ENCODE results near the gene STK31.
"Not testable (repeated sequence)": the region's sequence is repeated elsewhere in the genome, so short reads cannot be mapped to it uniquely, and the experiment has no call there.

The STK31 gene

DNA sequence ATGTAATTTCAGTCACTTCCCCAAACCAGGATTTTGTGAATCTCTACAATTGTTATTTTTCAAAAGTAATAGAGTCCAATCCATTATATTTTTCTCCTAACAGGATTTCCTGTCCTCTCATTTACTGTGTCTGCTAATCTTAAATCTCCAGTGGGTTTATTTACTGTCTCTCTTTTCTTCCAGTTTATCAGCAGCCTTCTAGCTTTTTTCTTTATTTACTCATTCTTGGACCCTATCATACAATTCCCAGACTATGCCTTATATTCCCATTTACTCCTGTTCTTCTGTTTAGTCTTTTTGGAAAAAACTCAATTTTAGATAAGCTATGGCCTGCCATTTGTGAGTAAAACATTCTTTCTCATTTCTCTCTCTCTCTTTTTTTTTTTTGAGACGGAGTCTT lies 94.7 kb downstream of the STK31 start:
- DNase-seq: no peak

DNA sequence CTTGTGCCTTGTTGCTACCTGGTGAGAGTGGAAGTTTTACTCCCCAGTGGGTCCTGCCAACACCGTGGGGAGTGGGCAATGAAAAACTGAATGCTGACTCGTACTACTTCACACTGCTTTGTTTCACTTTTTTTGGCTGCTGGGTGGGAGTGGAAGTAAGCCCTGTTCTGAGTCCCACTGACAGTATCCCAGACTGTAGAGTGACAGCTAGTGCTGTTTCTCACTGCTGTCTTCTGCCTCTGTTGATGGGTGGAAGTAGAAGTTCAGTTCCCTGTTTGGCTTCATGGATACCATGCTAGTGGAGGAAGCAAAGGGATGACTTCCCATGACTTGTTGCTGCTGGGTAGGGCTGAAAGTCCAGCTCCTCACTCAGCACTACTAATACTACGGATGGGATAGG lies 98.4 kb downstream of the STK31 start:
- DNase-seq: no peak

GRCh38 chr7:23810099-23810498 lies 100.1 kb downstream of the STK31 start:
- no peak for DNase-seq

GRCh38 chr7:23811540-23811939 lies 101.5 kb downstream of the STK31 start:
- DNase-seq: no peak

- not testable (repeated sequence) for DNase-seq
These were observed 118.1 kb downstream of the STK31 start for GRCh38 chr7:23828125-23828524.

GRCh38 chr7:23832733-23833132 lies 122.7 kb downstream of the STK31 start:
- not testable (repeated sequence) for DNase-seq

DNA sequence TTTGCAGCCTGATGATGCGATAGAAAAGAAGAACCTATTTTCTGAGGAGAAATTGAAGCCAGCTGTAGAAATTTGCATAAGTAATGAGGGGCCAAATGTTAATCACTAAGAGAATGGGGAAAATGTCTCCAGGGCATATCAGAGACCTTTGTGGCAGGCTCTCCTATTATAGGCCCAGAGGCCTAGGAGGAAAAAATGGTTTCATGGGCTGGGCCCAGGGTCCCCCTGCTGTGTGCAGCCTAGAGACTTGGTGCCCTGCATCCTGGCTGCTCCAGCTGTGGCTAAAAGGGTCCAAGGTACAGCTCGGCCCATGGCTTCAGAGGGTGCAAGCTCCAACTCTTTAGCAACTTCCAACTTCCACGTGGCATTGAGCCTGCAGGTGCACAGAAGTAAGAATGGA lies 123.4 kb downstream of the STK31 start:
- DNase-seq: no peak

GRCh38 chr7:23844837-23845236 lies 134.8 kb downstream of the STK31 start:
- DNase-seq: not testable (repeated sequence)

DNA sequence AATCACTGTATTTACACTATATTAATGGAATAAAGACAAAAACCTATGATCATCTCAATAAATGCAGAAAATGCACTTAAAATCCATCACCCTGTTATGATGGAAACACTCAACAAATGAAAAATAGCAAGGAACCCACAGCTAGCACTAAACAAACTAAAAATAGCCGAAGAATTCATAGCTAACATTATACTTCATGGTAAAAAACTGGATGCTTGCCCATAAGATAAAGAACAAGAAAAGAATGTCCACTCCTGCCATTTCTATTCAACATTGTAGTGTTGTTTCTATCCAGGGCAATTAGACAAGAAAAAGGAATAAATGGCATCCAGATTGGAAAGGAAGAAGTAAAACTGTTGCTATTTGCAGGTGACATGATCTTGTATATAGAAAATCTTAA lies 142.1 kb downstream of the STK31 start:
- no peak for DNase-seq

DNA sequence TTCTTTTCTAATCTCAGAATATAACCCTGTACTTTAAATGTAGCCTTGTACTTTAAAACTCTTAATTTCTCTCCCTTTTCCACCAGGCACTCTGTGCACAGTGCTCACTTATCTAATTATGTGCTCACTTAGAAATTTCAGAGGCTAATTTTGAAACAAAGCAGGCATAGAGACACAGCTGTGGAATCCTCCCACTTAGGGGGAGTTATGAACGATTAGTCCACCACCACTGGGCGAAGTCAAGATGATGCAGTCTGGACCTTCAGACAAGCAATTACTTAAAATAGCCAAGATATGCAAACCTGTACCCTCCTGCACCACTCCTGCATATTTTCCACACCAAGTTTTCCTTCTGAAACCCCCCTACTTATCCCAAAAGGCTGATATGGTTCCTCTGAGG lies 143.0 kb downstream of the STK31 start:
- DNase-seq: no peak

DNA sequence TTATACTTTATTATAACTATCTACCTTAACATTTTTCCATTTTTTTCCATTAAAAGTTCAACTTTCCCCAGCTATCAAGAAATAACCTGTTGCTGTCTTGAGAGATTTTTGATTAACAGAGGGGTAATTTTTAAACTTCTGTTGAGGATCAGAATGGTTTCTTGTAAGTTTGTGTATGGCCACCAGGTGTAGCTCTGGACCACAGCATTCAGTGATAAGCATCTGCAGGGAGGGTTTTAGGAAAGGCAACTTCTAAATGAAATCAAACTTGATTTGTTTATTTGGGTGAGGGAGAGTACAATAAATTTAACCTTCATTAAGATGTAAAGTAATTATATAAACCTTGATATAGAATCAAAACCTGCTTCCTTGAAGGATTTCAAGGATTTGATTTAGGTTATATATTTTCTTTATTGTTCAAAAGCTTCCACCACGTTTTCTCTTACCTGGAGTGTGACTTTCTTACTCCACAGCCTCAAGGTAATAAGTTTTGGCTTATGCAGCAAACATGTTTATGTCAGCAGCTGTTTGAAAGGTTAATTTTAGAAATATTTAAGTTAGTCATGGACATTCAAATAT lies 153.3 kb downstream of the STK31 start:
- no peak for DNase-seq

DNA sequence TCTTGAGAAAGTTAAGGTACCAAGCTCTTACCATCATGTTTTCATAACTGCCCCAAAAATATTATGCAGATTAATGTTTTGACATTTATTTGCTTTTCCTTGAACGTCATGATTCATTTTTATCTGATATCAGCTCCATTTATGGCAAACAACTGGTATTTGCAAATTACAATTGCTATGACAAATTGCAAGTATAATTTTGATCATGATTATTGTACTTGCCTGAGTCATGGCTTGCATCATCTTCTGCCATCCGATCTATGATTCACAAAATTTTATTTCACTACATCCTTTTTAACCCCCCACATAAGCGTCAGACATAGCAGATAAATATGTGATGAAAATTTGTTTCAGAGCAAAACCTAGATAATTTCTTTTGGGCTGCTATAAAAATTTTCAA lies 155.0 kb downstream of the STK31 start:
- no peak for DNase-seq

DNA sequence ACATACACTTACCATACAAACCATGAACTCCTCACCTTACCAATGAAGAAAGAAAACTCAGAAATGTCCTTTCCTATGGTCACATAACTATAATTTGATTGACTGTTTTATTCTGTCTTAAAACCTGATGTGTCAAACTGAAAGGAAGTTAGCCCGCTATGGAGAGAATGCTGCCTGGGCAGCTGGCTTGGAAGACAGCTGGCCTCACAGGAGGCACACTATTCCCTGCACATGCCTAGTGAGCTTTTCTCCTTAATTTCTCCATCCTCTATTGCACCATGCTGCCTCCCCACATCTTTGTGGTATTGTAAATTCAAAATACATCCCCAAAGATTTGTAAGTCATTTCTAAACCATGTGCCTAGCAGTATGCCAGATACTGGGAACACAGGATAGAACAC lies 163.3 kb downstream of the STK31 start:
- DNase-seq: no peak

DNA sequence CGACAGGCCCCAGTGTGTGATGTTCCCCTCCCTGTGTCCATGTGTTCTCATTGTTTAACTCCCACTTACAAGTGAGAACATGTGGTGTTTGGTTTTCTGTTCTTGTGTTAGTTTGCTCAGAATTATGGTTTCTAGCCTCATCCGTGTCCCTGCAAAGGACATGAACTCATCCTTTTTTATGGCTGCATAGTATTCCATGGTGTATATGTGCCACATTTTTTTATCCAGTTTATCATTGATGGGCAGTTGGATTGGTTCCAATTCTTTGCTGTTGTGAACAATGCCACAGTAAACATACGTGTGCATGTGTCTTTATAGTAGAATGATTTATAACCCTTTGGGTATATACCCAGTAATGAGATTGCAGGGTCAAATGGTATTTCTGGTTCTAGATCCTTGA lies 166.5 kb downstream of the STK31 start:
- not testable (repeated sequence) for DNase-seq

Data from activated CD8-positive, alpha-beta memory T cell treated with anti-CD3 and anti-CD28 coated beads, Interleukin-2, amount 50 U/mL, for 48 hours (primary cell).